IPS-11a (cell line): ENCODE results near the gene NOPCHAP1.
"Not testable (repeated sequence)": the region's sequence is repeated elsewhere in the genome, so short reads cannot be mapped to it uniquely, and the experiment has no call there.

Experiments
- H3K4me3 ChIP-seq: one replicate; pipeline ENCODE4 v1.5.1; 2013; ENCODE audit warnings: low read depth, low read length, control low read depth

NOPCHAP1 gene

GRCh38 chr12:104964167-104964855 is 21.8 kb upstream of the NOPCHAP1 start:
- H3K4me3 ChIP-seq, result no peak overlapping the region

- no peak overlapping the region for H3K4me3 ChIP-seq
These were observed 21.3 kb upstream of the NOPCHAP1 start for GRCh38 chr12:104964856-104965205.

GRCh38 chr12:104966677-104967076 is 19.4 kb upstream of the NOPCHAP1 start:
- no peak overlapping the region for H3K4me3 ChIP-seq

- H3K4me3 ChIP-seq, result no peak overlapping the region
These were observed 16.8 kb upstream of the NOPCHAP1 start for GRCh38 chr12:104969343-104969742.

- no peak overlapping the region for H3K4me3 ChIP-seq
These were observed 14.8 kb upstream of the NOPCHAP1 start for GRCh38 chr12:104971306-104971705.

- H3K4me3 ChIP-seq, result no peak overlapping the region
These were observed 12.9 kb upstream of the NOPCHAP1 start for GRCh38 chr12:104973250-104973649.

GRCh38 chr12:104974626-104975290 is 11.4 kb upstream of the NOPCHAP1 start:
- no peak overlapping the region for H3K4me3 ChIP-seq

GRCh38 chr12:104975587-104976343 is 10.4 kb upstream of the NOPCHAP1 start:
- no peak overlapping the region for H3K4me3 ChIP-seq

GRCh38 chr12:104976703-104977102 is 9.4 kb upstream of the NOPCHAP1 start:
- no peak overlapping the region for H3K4me3 ChIP-seq

- not testable (repeated sequence) for H3K4me3 ChIP-seq
These were observed 8.4 kb upstream of the NOPCHAP1 start for GRCh38 chr12:104977688-104978087.

GRCh38 chr12:104985206-104985605 is 910 bp upstream of the NOPCHAP1 start:
- H3K4me3 ChIP-seq, result no peak overlapping the region

- no peak overlapping the region for H3K4me3 ChIP-seq
These were observed 4.8 kb downstream of the NOPCHAP1 start for GRCh38 chr12:104990950-104991349.

GRCh38 chr12:104991565-104992128 is 5.5 kb downstream of the NOPCHAP1 start:
- H3K4me3 ChIP-seq, result no peak overlapping the region

GRCh38 chr12:104994336-104994735 is 8.2 kb downstream of the NOPCHAP1 start:
- H3K4me3 ChIP-seq, result no peak overlapping the region

- H3K4me3 ChIP-seq, result no peak overlapping the region
These were observed 11.4 kb downstream of the NOPCHAP1 start for GRCh38 chr12:104997541-104997940.

GRCh38 chr12:104998423-104999346 is 12.6 kb downstream of the NOPCHAP1 start:
- no peak overlapping the region for H3K4me3 ChIP-seq

- no peak overlapping the region for H3K4me3 ChIP-seq
These were observed 13.2 kb downstream of the NOPCHAP1 start for GRCh38 chr12:104999347-104999685.

- no peak overlapping the region for H3K4me3 ChIP-seq
These were observed 15.4 kb downstream of the NOPCHAP1 start for GRCh38 chr12:105001476-105001875.

- no peak overlapping the region for H3K4me3 ChIP-seq
These were observed 27.8 kb downstream of the NOPCHAP1 start for GRCh38 chr12:105013892-105014291.

- no peak overlapping the region for H3K4me3 ChIP-seq
These were observed 28.5 kb downstream of the NOPCHAP1 start for GRCh38 chr12:105014603-105015002.

GRCh38 chr12:105015543-105015942 is 29.4 kb downstream of the NOPCHAP1 start:
- no peak overlapping the region for H3K4me3 ChIP-seq
